CD4-positive, alpha-beta T cell (primary cell): ENCODE results near the gene MEX3A. TPM values are rescaled to one million over a fixed set of nuclear protein-coding genes. Genes with fewer than 3 reads are reported as not detected.
"Not testable (repeated sequence)": the region's sequence is repeated elsewhere in the genome, so short reads cannot be mapped to it uniquely, and the experiment has no call there.

Source experiments
- ATAC-seq: fragments of 200-7000 bp; cut with Tn5 transposase; one replicate; pipeline ENCODE4 v1.10.0; 2022; ENCODE audit warnings: mild to moderate bottlenecking; ENCODE audit not compliant: poor library complexity
- CTCF ChIA-PET: fragments of 350-600 bp; sonication (Branson Sonifier 250); formaldehyde crosslinking; loops from one replicate; lab custom pipeline; 2021; ENCODE audit warnings: antibody characterized with exemption, inconsistent platforms; lab: Charles Lee
- POLR2A ChIA-PET: fragments of 350-600 bp; sonication (Branson Sonifier 250); formaldehyde crosslinking; loops from one replicate; lab custom pipeline; 2021; ENCODE audit warnings: antibody characterized with exemption, inconsistent platforms; lab: Charles Lee
- DNase-seq, 14 experiments: peaks; one replicate each; pipeline ENCODE4 v3.0.0-alpha.2; 2013 to 2020; ENCODE audit warnings: mixed read lengths in 2 of 14
- H3K27ac ChIP-seq, 2 donors: one replicate each; pipeline versions ENCODE4 v1.5.1 to v1.7.0; 2013; ENCODE audit warnings: low read length in 2 of 2, low read depth in 1 of 2, mild to moderate bottlenecking in 1 of 2
- H3K27me3 ChIP-seq, 2 experiments: 1 replicate in 1 of 2; 2 replicates in 1 of 2; pipeline versions ENCODE4 v1.6.1 to v1.7.0; 2013; ENCODE audit warnings: low read length in 2 of 2, control low read depth in 1 of 2, mild to moderate bottlenecking in 1 of 2, moderate library complexity in 1 of 2; ENCODE audit not compliant: insufficient read depth in 2 of 2, control insufficient read depth in 1 of 2
- H3K36me3 ChIP-seq: one replicate; pipeline ENCODE4 v1.6.1; 2013; ENCODE audit warnings: low read length, control low read depth; ENCODE audit not compliant: insufficient read depth
- H3K4me1 ChIP-seq: one replicate; pipeline ENCODE4 v1.6.1; 2013; ENCODE audit warnings: low read length, control low read depth; ENCODE audit not compliant: insufficient read depth
- H3K4me3 ChIP-seq: one replicate; pipeline ENCODE4 v1.5.1; 2013; ENCODE audit warnings: mild to moderate bottlenecking, low read length, moderate library complexity
- H3K9me3 ChIP-seq, 2 experiments: 1 replicate in 1 of 2; 2 replicates in 1 of 2; pipeline versions ENCODE4 v1.6.1 to v1.7.0; 2013; ENCODE audit warnings: low read length in 2 of 2, mild to moderate bottlenecking in 2 of 2, control low read depth in 1 of 2, moderate library complexity in 1 of 2; ENCODE audit not compliant: control insufficient read depth in 1 of 2, insufficient read depth in 1 of 2
- H3K27ac Mint-ChIP-seq: one replicate; pipeline ENCODE4 v1.8.0; 2020; ENCODE audit warnings: mixed read lengths
- H3K27me3 Mint-ChIP-seq: one replicate; pipeline ENCODE4 v1.8.0; 2021; ENCODE audit warnings: mixed read lengths
- H3K36me3 Mint-ChIP-seq: one replicate; pipeline ENCODE4 v1.8.0; 2021; ENCODE audit warnings: low read depth, mixed read lengths
- H3K4me1 Mint-ChIP-seq: one replicate; pipeline ENCODE4 v1.8.0; 2021; ENCODE audit warnings: low read depth, mixed read lengths
- H3K4me3 Mint-ChIP-seq: one replicate; pipeline ENCODE4 v1.8.0; 2020; ENCODE audit warnings: mild to moderate bottlenecking, mixed read lengths
- H3K9me3 Mint-ChIP-seq: one replicate; pipeline ENCODE4 v1.8.0; 2020; ENCODE audit warnings: mixed read lengths
- CTCF ChIP-seq: fragments of 200-600 bp; IDR thresholded peaks from one replicate; pipeline ENCODE4 v1.8.0; 2022; ENCODE audit warnings: antibody characterized with exemption, mild to moderate bottlenecking
- intact Hi-C, 2 experiments: fragments of 100-400 bp; cut with DNase I in 1 of 2; cut with micrococcal nuclease in 1 of 2; formaldehyde crosslinking; loops; one replicate each; pipeline versions ENCODE4 v1.15.1 to v1.9.0; 2023 to 2025; cut with DNase I, micrococcal nuclease
- total RNA-seq, 174 experiments: library from RNA in 2 of 174; stranded (reverse) in 2 of 174; gene quantifications; one replicate each; pipeline ENCODE4 v1.2.3 and lab custom pipeline; 2021 to 2026

MEX3A gene
- total RNA-seq, 2 experiments from 2014 or later = 0.27 to 0.36 TPM

GRCh38 chr1:156117414-156118176, 35.3 kb upstream of the MEX3A start:
- CTCF ChIA-PET = interaction anchor here (0.9 to 10.7 kb wide), 3 partner anchors 9 to 21 kb away, joined by 3 to 101 read pairs (median 3); no protein-coding TSS in a partner anchor
- DNase-seq (peak in 1 of 14 experiments; percentile 9), ATAC-seq (no peak)
- Mint-ChIP-seq H3K4me3 (peak overlapping the region; percentile 68), H3K27me3 (peaks cover 44% of the 10 kb centered on the region), H3K36me3 (peaks cover 18% of the 10 kb centered on the region), H3K27ac (no peak overlapping the region), H3K4me1 (peaks cover 42% of the 10 kb centered on the region), H3K9me3 (no peaks in the 10 kb centered on the region)
- POLR2A ChIA-PET = interaction anchor here (4.2 kb wide), 1 partner anchor 11 kb away, joined by 22 read pairs; no protein-coding TSS in a partner anchor
- H3K27ac ChIP-seq = no peak overlapping the region
- no peak overlapping the region for H3K4me3 ChIP-seq
- no peaks in the 10 kb centered on the region for H3K36me3 ChIP-seq
- peaks cover 80% of the 10 kb centered on the region for H3K4me1 ChIP-seq
- no peak for TF ChIP-seq CTCF
- intact Hi-C loops = no loop called here
- H3K27me3 ChIP-seq = peaks cover 24 to 28% of the 10 kb centered on the region in 2 experiments
- H3K9me3 ChIP-seq = peaks cover 0 to 4% of the 10 kb centered on the region in 2 experiments

GRCh38 chr1:156116731-156117130, 34.5 kb upstream of the MEX3A start:
- Mint-ChIP-seq H3K27me3 (peaks cover 51% of the 10 kb centered on the region), H3K4me1 (peaks cover 42% of the 10 kb centered on the region), H3K27ac (peak overlapping the region; percentile 89), H3K36me3 (peaks cover 18% of the 10 kb centered on the region), H3K4me3 (peak overlapping the region; percentile 99)
- H3K9me3 Mint-ChIP-seq, intact Hi-C loops, H3K36me3 ChIP-seq, H3K9me3 ChIP-seq, H3K27ac ChIP-seq, DNase-seq, ATAC-seq: not testable (repeated sequence)
- ChIA-PET CTCF (interaction anchor here (10.7 kb wide), 1 partner anchor 21 kb away, joined by 101 read pairs; no protein-coding TSS in a partner anchor), POLR2A (interaction anchor here (3.1 to 4.2 kb wide), 2 partner anchors 10 to 11 kb away, joined by 17 to 22 read pairs; no protein-coding TSS in a partner anchor)
- Histone ChIP-seq H3K27me3 (peaks cover 24 to 28% of the 10 kb centered on the region in 2 experiments), H3K4me1 (peaks cover 78% of the 10 kb centered on the region), H3K4me3 (peak overlapping the region; percentile 84)

- Histone ChIP-seq H3K36me3 (no peaks in the 10 kb centered on the region), H3K4me3 (peak overlapping the region; percentile 84), H3K27me3 (peaks cover 24 to 28% of the 10 kb centered on the region in 2 experiments), H3K4me1 (peaks cover 70% of the 10 kb centered on the region), H3K27ac (peak overlapping the region; percentile 36 to 50), H3K9me3 (peaks cover 0 to 4% of the 10 kb centered on the region in 2 experiments)
- Mint-ChIP-seq H3K27ac (peak overlapping the region; percentile 89), H3K27me3 (peaks cover 51% of the 10 kb centered on the region), H3K36me3 (peaks cover 18% of the 10 kb centered on the region), H3K4me3 (peak overlapping the region; percentile 99), H3K4me1 (peaks cover 42% of the 10 kb centered on the region), H3K9me3 (no peaks in the 10 kb centered on the region)
- POLR2A ChIA-PET = interaction anchor here (0.6 to 4.2 kb wide), 6 partner anchors 9 to 613 kb away, joined by 3 to 23 read pairs (median 10); partner anchors contain the start of genes ISG20L2, METTL25B and PMF1
- no peak for ATAC-seq
- peak in 4 of 14 experiments; percentile 24 to 57 (median 44) for DNase-seq
- no peak for TF ChIP-seq CTCF
- CTCF ChIA-PET = interaction anchor here (0.9 to 10.7 kb wide), 7 partner anchors 9 to 110 kb away, joined by 3 to 101 read pairs (median 3); partner anchors contain the start of gene SLC25A44
- intact Hi-C loops = no loop called here
Observed at GRCh38 chr1:156115514-156116374, 33.5 kb upstream of the MEX3A start.
